ENCODE data around the gene PKD2L1.

PKD2L1 gene

GRCh38 chr10:100355086-100355485 is 25.1 kb upstream of the PKD2L1 start:
- no peak for DNase-seq

- no peak for DNase-seq
These were observed 23.9 kb upstream of the PKD2L1 start for GRCh38 chr10:100353770-100354485.

DNA sequence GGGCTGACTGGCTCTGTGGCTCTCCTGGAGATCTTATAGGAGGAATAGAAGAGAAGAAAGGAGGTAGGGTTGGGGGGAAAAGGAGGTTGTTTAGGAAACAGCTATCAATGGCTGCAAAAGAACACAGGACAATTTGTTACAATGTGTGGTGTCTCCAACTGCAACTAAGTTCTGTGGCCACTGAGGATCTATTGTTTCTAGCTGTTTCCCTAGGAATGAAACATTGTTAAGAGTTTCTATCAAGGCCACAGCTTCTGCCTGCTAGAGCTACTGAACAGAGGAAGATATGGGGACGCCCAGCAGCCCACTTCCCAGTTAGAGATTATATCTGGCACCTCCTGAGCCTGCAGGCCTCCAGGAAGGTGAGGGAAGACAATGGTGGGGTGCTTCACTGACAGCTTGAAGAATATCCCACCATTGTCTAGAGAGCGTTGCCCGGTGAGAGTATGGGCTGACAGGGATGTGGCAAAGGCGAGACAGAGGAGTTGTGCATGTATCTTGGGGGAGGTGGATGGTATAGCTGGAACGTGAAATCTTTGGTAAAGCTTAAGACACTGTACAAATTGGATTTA is 21.0 kb upstream of the PKD2L1 start:
- DNase-seq = no peak

DNA sequence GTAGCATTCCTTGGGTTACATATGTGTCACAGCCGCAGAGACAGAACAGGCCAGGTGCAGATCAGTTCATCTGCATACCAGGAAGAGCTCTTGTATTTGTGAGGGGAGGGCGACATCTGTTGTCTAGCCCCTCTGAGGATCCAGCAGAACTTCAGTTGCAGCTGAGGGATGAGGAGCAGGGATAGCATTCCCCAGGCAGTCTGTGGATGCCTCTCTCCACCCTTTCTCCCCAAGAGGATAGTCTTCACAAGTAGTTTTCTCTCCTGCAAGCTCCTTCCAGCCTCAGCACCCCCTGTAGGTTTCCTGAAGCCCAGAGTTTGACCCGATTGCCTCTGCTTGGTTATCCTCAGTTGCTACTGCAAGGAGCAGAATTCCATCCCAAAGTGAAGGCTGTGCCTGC is 19.6 kb upstream of the PKD2L1 start:
- DNase-seq = no peak

DNA sequence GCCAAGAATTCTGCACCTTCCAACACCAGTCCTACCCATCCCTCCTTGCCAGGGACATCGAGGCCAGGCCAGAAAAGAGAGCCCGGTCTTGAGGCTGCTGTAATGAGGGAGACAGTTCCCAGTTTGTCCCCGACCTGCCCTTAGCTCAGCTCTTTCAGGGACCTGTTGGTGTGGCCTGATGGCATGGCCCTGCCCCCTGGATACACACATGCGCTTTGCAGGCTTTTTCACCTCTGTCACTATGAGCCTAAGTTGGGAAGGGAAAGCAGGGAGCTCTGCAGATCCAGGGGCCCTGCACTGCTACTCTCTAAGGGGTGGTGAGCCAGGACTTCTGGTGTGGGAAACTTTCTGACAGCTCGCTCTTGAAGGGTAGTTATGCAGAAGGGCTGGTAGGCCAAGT is 19.1 kb upstream of the PKD2L1 start:
- no peak for DNase-seq

GRCh38 chr10:100348389-100348927 is 18.4 kb upstream of the PKD2L1 start:
- no peak for DNase-seq

DNA sequence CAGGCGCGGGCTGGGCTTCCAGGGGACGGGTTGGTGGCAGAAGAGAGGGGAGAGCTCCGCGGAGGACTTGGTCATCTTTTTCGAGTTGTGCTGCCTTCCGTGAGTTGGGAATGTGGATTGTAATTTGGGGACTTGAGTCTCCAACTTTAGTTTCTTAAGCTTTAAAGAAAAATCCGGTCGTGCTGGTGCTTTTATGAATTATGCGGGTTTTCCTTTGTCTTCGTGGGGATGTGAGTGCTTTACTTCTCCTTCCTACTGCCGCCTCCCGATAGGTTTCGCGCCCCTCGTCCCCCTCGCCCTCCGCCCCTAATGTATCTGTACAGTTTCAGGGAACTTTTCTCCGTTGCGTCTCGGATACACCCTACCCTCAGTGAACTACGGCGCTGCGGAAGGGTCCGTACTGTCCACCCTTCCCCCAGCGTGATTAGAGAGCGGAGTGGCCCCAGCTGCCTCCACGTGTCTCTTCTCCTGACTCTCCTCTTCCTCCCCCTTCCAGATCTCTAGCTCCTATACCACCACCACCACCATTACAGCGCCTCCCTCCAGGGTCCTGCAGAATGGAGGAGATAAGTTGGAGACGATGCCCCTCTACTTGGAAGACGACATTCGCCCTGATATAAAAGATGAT is 17.7 kb upstream of the PKD2L1 start:
- no peak for DNase-seq

DNA sequence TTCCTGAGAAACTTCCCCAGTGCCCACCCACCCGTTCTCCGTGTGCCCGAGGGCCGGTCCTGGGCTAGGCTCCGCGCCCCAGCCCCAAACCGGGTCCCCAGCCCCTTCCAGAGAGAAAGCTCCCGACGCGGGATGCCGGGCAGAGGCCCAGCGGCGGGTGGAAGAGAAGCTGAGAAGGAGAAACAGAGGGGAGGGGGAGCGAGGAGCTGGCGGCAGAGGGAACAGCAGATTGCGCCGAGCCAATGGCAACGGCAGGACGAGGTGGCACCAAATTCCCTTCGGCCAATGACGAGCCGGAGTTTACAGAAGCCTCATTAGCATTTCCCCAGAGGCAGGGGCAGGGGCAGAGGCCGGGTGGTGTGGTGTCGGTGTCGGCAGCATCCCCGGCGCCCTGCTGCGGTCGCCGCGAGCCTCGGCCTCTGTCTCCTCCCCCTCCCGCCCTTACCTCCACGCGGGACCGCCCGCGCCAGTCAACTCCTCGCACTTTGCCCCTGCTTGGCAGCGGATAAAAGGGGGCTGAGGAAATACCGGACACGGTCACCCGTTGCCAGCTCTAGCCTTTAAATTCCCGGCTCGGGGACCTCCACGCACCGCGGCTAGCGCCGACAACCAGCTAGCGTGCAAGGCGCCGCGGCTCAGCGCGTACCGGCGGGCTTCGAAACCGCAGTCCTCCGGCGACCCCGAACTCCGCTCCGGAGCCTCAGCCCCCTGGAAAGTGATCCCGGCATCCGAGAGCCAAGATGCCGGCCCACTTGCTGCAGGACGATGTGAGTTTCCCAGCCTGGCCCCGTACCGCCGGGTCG is 16.9 kb upstream of the PKD2L1 start, which contains the start of gene SCD:
Gene SCD, plus strand, starts transcription at position 469 of the 803 bp plus-strand sequence. Its CDS starts 272 bp downstream, at position 741.
- peak; percentile 92 for DNase-seq

- DNase-seq = peak; percentile 34
These were observed 16.3 kb upstream of the PKD2L1 start for GRCh38 chr10:100346351-100346764.

GRCh38 chr10:100345570-100346330 is 15.7 kb upstream of the PKD2L1 start:
- peak; percentile 39 for DNase-seq

GRCh38 chr10:100344241-100344788 is 14.3 kb upstream of the PKD2L1 start:
- DNase-seq = no peak

GRCh38 chr10:100342627-100342972 is 12.6 kb upstream of the PKD2L1 start:
- DNase-seq = no peak

DNA sequence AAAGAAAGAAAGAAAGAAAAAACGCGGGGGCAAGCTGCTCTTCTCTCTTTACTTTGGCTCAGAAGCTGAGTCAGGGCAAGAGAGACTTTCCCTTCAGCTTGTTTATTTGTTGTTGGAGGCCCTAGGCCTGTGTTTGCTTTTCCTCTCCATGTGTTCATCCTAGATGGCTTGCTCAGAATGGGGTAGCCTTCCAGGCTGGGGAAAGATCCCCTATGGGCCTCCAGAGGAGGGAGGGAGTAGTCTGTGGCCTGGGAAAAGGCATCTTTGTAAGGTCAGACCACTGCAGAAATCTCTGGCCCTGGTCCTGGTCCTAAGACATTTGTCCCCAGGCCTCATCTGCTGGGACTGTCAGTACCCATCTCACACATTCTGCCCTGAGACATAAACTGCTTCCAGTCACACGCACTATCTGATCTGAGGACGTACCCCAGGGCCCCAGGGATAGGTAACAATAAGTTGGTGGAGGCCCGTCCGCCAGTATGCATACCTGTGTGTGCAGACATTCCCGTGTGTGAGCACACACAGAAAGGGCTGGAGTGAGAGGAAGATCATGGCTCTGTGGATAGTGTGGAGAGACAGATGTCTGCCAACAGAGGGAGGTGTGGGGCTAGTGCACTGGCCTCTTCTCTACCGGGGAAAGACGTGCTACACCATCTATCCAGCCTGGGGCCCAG is 12.1 kb upstream of the PKD2L1 start:
- DNase-seq = peak; percentile 25

GRCh38 chr10:100340948-100341847 is 11.2 kb upstream of the PKD2L1 start:
- DNase-seq = no peak

DNA sequence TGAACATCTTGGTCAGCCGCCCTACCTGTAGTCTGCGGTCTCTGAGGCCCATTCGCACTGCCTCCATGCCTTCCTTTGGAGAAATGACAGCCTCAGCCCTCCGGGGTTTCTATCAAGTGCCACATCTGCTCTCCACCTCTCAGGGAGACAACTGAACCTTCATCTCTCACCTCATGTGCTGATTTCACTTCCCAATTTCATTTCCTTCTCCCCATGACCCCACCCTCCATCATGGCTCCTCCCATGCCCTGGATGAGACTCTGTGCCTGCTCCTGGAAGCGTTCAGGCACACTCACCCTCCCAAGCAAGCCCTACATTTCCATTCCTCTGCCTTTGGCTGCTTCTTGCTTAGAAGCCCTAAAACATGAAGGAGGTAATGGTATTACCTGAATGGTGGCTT is 9.2 kb upstream of the PKD2L1 start:
- DNase-seq = no peak

DNA sequence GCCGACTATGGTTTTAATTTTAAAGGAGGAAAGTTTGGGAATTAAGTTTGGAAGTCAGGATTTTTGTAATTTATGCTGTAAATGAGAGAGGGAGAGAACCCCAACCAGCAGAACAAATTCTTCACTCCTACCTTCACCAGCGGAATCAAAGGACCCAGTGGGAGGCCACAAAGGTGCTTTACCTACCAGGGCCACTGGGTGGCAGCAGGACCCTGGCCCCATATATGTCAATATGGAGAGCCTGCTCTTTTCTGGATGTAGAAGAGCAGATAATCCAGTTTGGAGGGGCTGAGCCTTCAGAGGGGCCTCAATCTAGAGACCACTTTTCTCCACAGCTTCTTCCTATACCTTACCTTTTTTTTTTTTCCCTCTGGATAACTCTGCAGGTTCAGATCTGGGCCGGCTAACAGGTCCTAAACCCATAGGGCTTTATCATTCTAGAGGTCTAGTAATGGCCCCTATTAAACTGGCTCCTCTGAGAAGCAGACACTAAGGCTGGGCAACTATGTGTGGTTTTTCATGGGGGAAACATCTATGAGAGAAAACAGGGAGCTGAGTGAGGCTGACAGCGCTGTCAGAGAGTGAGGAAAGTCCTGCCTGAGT is 8.5 kb upstream of the PKD2L1 start:
- DNase-seq = peak; percentile 33

- DNase-seq = no peak
These were observed 4.7 kb upstream of the PKD2L1 start for GRCh38 chr10:100334762-100335161.

GRCh38 chr10:100333661-100334440 is 3.8 kb upstream of the PKD2L1 start:
- DNase-seq = no peak

DNA sequence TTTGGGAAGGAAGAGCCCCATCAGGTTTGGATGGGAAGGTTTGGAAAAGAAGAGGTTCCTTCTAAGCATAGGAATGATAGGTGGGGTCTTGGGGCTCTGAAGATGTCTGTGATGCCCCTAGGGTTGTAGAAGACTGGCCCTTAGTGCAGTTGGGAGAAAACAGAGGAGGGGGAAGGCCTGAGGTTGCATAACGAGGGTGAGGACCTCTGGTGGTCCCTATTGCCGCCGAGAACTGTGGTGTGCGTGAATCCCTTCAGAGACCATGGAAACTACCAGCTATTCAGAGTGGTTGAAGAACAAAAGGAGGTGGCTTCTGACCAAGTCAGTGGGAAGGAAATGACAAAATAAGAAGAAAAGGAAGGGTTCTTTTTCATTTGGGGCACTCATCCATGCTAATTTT is 3.1 kb upstream of the PKD2L1 start:
- DNase-seq = no peak

Data from NCI-H1694 treated with DMSO at 0.1 percent for 48 hours (cell line).